OCI-LY7 (cell line): Measurements from ENCODE around the gene SUMF2. TPM values are rescaled to one million over a fixed set of nuclear protein-coding genes. Genes with fewer than 3 reads are reported as not detected.
"Not testable (repeated sequence)": the region's sequence is repeated elsewhere in the genome, so short reads cannot be mapped to it uniquely, and the experiment has no call there.

Experiments
- BruUV-seq: library from RNA; stranded (reverse); fragments of 400-500 nt; replicated peaks from 2 replicates; lab custom pipeline; 2021; lab: Mats Ljungman, UMichigan
- CTCF ChIA-PET: fragments of 300-600 bp; sonication (Branson Sonifier 250); formaldehyde crosslinking; loops from one replicate; lab custom pipeline; 2022; ENCODE audit warnings: antibody characterized with exemption; ENCODE audit not compliant: unreplicated experiment; lab: Charles Lee
- POLR2A ChIA-PET: fragments of 300-600 bp; sonication (Branson Sonifier 250); formaldehyde crosslinking; loops from one replicate; lab custom pipeline; 2022; ENCODE audit warnings: antibody characterized with exemption; lab: Charles Lee
- DNase-seq: peaks from one replicate; pipeline ENCODE4 v3.0.0-alpha.2; 2015; ENCODE audit warnings: low spot score
- H2AFZ ChIP-seq: fragments of 200-600 bp; sonication (generic), shearing (Covaris generic); 2 replicates; pipeline ENCODE4 v1.6.1; 2014; ENCODE audit warnings: mild to moderate bottlenecking, antibody characterized with exemption, low read length, moderate library complexity
- H3K27ac ChIP-seq: fragments of 200-600 bp; sonication (generic); 2 replicates; pipeline ENCODE4 v1.5.1; 2014; ENCODE audit warnings: mixed run types, low read depth, mild to moderate bottlenecking, moderate library complexity, low read length, inconsistent platforms; ENCODE audit not compliant: poor library complexity, severe bottlenecking
- H3K36me3 ChIP-seq: fragments of 200-600 bp; sonication (generic); 2 replicates; pipeline ENCODE4 v1.6.1; 2014; ENCODE audit warnings: mild to moderate bottlenecking, antibody characterized with exemption, low read length, moderate library complexity, mixed read lengths; ENCODE audit not compliant: insufficient read depth
- H3K4me1 ChIP-seq: fragments of 200-600 bp; sonication (generic); 2 replicates; pipeline ENCODE4 v1.5.1; 2014; ENCODE audit warnings: mild to moderate bottlenecking, low read length; ENCODE audit not compliant: insufficient read depth, poor library complexity, severe bottlenecking
- H3K4me2 ChIP-seq: fragments of 200-600 bp; sonication (generic); 2 replicates; pipeline ENCODE4 v1.6.1; 2014; ENCODE audit warnings: mild to moderate bottlenecking, low read length
- H3K4me3 ChIP-seq: fragments of 200-600 bp; sonication (generic); 2 replicates; pipeline ENCODE4 v1.5.1; 2014; ENCODE audit warnings: mild to moderate bottlenecking, low read depth, low read length; ENCODE audit not compliant: poor library complexity, severe bottlenecking
- H3K79me2 ChIP-seq: fragments of 200-600 bp; sonication (generic); 2 replicates; pipeline ENCODE4 v1.6.1; 2016; ENCODE audit warnings: low read depth, mild to moderate bottlenecking, low read length, moderate library complexity, mixed read lengths; ENCODE audit not compliant: insufficient read depth
- H3K9me2 ChIP-seq: fragments of 200-600 bp; sonication (generic); 2 replicates; pipeline ENCODE4 v1.6.1; 2016; ENCODE audit warnings: mild to moderate bottlenecking, low read length, mixed read lengths; ENCODE audit not compliant: insufficient read depth
- H3K9me3 ChIP-seq: fragments of 200-600 bp; sonication (generic); 2 replicates; pipeline ENCODE4 v1.6.1; 2014; ENCODE audit warnings: mild to moderate bottlenecking, mixed run types, low read length, mixed read lengths
- H4K20me1 ChIP-seq: fragments of 200-600 bp; sonication (generic); 2 replicates; pipeline ENCODE4 v1.6.1; 2014; ENCODE audit warnings: mild to moderate bottlenecking, antibody characterized with exemption, low read length, moderate library complexity, mixed read lengths; ENCODE audit not compliant: insufficient read depth
- EZH2phosphoT487 ChIP-seq: fragments of 200-600 bp; sonication (generic); IDR thresholded peaks from 2 replicates; pipeline ENCODE4 v1.6.1; 2018; ENCODE audit warnings: low read depth, borderline replicate concordance, mild to moderate bottlenecking, mixed run types, antibody characterized with exemption, low read length, moderate library complexity, mixed read lengths
- intact Hi-C: fragments of 100-400 bp; cut with micrococcal nuclease; formaldehyde crosslinking; loops from one replicate; pipeline ENCODE4 v1.10.0; 2022; ENCODE audit not compliant: unreplicated experiment
- total RNA-seq, 2 experiments: library from RNA; depleted of rRNA in 1 of 2; stranded (reverse); fragments of >200 nt in 1 of 2; shearing (Covaris generic) in 1 of 2; gene quantifications; 2 replicates each; pipeline ENCODE4 v1.2.3, GENCODE V29; 2014 to 2022
- TF ChIP-seq, protein P1 (sequence below): fragments of 200-600 bp; sonication (generic); conservative IDR thresholded peaks from 2 replicates; pipeline ENCODE4 v1.5.1; 2014; ENCODE audit warnings: mild to moderate bottlenecking, antibody characterized with exemption, low read length, moderate library complexity, mixed read lengths

The SUMF2 gene
- total RNA-seq, 2 experiments from 2014 or later, result 60.8 to 107 TPM

- no peak overlapping the region for H3K4me2 ChIP-seq
- no peak overlapping the region for H2AFZ ChIP-seq
- no peak for DNase-seq
- BruUV-seq, result no TSS peak
- no peak overlapping the region for H3K4me3 ChIP-seq
- H3K79me2 ChIP-seq, result peaks cover 6% of the 10 kb centered on the region; the same call in 1 of the 2 replicates
- peaks cover 63% of the 10 kb centered on the region for H3K36me3 ChIP-seq
- no peaks in the 10 kb centered on the region for H4K20me1 ChIP-seq
- H3K4me1 ChIP-seq, result peaks cover 10% of the 10 kb centered on the region
- ChIA-PET CTCF (no interaction called here), POLR2A (interaction anchor here (0.6 to 0.9 kb wide), 4 partner anchors 17 to 1270 kb away, joined by 3 to 7 read pairs (median 4); partner anchors contain the start of gene SUMF2)
- TF ChIP-seq EZH2phosphoT487, result no peak
- TF ChIP-seq, protein P1, sequence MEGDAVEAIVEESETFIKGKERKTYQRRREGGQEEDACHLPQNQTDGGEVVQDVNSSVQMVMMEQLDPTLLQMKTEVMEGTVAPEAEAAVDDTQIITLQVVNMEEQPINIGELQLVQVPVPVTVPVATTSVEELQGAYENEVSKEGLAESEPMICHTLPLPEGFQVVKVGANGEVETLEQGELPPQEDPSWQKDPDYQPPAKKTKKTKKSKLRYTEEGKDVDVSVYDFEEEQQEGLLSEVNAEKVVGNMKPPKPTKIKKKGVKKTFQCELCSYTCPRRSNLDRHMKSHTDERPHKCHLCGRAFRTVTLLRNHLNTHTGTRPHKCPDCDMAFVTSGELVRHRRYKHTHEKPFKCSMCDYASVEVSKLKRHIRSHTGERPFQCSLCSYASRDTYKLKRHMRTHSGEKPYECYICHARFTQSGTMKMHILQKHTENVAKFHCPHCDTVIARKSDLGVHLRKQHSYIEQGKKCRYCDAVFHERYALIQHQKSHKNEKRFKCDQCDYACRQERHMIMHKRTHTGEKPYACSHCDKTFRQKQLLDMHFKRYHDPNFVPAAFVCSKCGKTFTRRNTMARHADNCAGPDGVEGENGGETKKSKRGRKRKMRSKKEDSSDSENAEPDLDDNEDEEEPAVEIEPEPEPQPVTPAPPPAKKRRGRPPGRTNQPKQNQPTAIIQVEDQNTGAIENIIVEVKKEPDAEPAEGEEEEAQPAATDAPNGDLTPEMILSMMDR, result no peak
- no peaks in the 10 kb centered on the region for H3K9me3 ChIP-seq
- no peak overlapping the region for H3K27ac ChIP-seq
- no peaks in the 10 kb centered on the region for H3K9me2 ChIP-seq
- intact Hi-C loops, result no loop called here
Measured at GRCh38 chr7:56030340-56030739, 33.7 kb upstream of the SUMF2 start.

GRCh38 chr7:56031556-56031955 lies 32.5 kb upstream of the SUMF2 start:
- H2AFZ ChIP-seq, BruUV-seq, H3K27ac ChIP-seq, H3K4me3 ChIP-seq, H3K9me3 ChIP-seq, H3K79me2 ChIP-seq, intact Hi-C loops, H3K9me2 ChIP-seq, H4K20me1 ChIP-seq, DNase-seq, H3K4me2 ChIP-seq, H3K4me1 ChIP-seq, CTCF ChIA-PET: not testable (repeated sequence)
- H3K36me3 ChIP-seq, result peaks cover 52% of the 10 kb centered on the region
- POLR2A ChIA-PET, result interaction anchor here (0.9 kb wide), 1 partner anchor 33 kb away, joined by 4 read pairs; the partner anchor contains the start of gene SUMF2

- CTCF ChIA-PET, H3K9me3 ChIP-seq, H3K27ac ChIP-seq, H3K9me2 ChIP-seq, intact Hi-C loops, H2AFZ ChIP-seq, H3K79me2 ChIP-seq, BruUV-seq, H4K20me1 ChIP-seq, DNase-seq, H3K4me1 ChIP-seq: not testable (repeated sequence)
- Histone ChIP-seq H3K4me3 (peak overlapping the region; percentile 43), H3K36me3 (peaks cover 43% of the 10 kb centered on the region), H3K4me2 (peak overlapping the region; percentile 47; the same call in 1 of the 2 replicates)
- POLR2A ChIA-PET, result interaction anchor here (0.6 to 2.2 kb wide), 2 partner anchors 19 to 1211 kb away, joined by 3 to 8 read pairs; partner anchors contain the start of gene PSPH
Measured at GRCh38 chr7:56032578-56032977, 31.5 kb upstream of the SUMF2 start.
